ENCODE data around the gene LRRC8D. TPM values are rescaled to one million over a fixed set of nuclear protein-coding genes. Genes with fewer than 3 reads are reported as not detected.
A peak's percentile ranks its signal among the peaks of the same experiment; 100 is the strongest.

Gene LRRC8D
- total and polyA plus RNA-seq, 2 of the 4 experiments (the other 2 are of a cell fraction) = 34.1 to 35.3 TPM

GRCh38 chr1:89922911-89923310, 102.1 kb downstream of the LRRC8D start:
- Histone ChIP-seq H3K23ac (ENCODE audit: low read depth, low read length) (no peak overlapping the region), H3K56ac (ENCODE audit: extremely low read depth, insufficient read depth, low read length) (no peak overlapping the region), H3K27me3 (ENCODE audit: control insufficient read depth, insufficient read depth, low read length) (no peaks in the 10 kb centered on the region), H3K4ac (ENCODE audit: low read depth, low read length) (no peak overlapping the region), H4K8ac (ENCODE audit: low read depth in 2 of 2, low read length in 2 of 2) (no peak overlapping the region), H3K27ac (ENCODE audit: insufficient read depth, low read length) (no peak overlapping the region), H2AK9ac (replicated peaks; ENCODE audit: low read depth, low read length, poor library complexity) (no peak overlapping the region), H3K9me3 (ENCODE audit: control insufficient read depth, insufficient read depth, low read length) (no peaks in the 10 kb centered on the region), H3K4me2 (ENCODE audit: low read depth, low read length) (no peak overlapping the region), H3K14ac (replicated peaks; ENCODE audit: low read depth, low read length) (no peak overlapping the region), H3K9ac (ENCODE audit: low read depth, low read length) (no peak overlapping the region), H2BK120ac (ENCODE audit: low read depth, low read length) (no peak overlapping the region), H3K36me3 (ENCODE audit: control insufficient read depth, insufficient read depth, low read length) (peaks cover 1% of the 10 kb centered on the region; the same call in 1 of the 2 replicates), H4K91ac (ENCODE audit: insufficient read depth, low read depth, low read length) (no peak overlapping the region), H2BK20ac (ENCODE audit: low read depth, low read length) (no peak overlapping the region), H2AFZ (replicated peaks; ENCODE audit: low read length, poor library complexity) (no peak overlapping the region), H2BK15ac (ENCODE audit: low read depth, low read length) (no peak overlapping the region), H3K18ac (ENCODE audit: low read depth, low read length) (no peak overlapping the region), H4K5ac (ENCODE audit: low read depth, low read length) (no peak overlapping the region), H2AK5ac (ENCODE audit: low read depth, low read length) (no peak overlapping the region), H2BK5ac (ENCODE audit: low read depth, low read length, poor library complexity, severe bottlenecking) (peak overlapping the region; percentile 30), H3K4me3 (ENCODE audit: insufficient read depth, low read depth, low read length) (no peak overlapping the region), H3K4me1 (ENCODE audit: control insufficient read depth, insufficient read depth, low read length) (no peaks in the 10 kb centered on the region; the same call in 1 of the 2 replicates), H3K9me1 (ENCODE audit: insufficient read depth, low read length) (no peaks in the 10 kb centered on the region), H4K20me1 (ENCODE audit: insufficient read depth, low read length) (no peaks in the 10 kb centered on the region), H3K79me1 (ENCODE audit: low read depth in 1 of 2, low read length in 2 of 2) (peaks cover 27 to 28% of the 10 kb centered on the region in 2 experiments)
- ChIA-PET CTCF (interaction anchor here (0.6 kb wide), 1 partner anchor 561 kb away, joined by 3 read pairs; no protein-coding TSS in a partner anchor), POLR2A (ENCODE audit: unreplicated experiment) (no interaction called here)
- in situ Hi-C loops (cut with MboI; ENCODE audit: low sequenced_read_pairs) = no loop called here
- BruUV-seq (replicated peaks) = no TSS peak
- intact Hi-C loops (cut with micrococcal nuclease) = no loop called here
- no peak for TF ChIP-seq MXI1 (IDR thresholded peaks at IDR 0.05; ENCODE audit: borderline replicate concordance, low read depth, low read length)
- TF ChIP-seq, protein P1, sequence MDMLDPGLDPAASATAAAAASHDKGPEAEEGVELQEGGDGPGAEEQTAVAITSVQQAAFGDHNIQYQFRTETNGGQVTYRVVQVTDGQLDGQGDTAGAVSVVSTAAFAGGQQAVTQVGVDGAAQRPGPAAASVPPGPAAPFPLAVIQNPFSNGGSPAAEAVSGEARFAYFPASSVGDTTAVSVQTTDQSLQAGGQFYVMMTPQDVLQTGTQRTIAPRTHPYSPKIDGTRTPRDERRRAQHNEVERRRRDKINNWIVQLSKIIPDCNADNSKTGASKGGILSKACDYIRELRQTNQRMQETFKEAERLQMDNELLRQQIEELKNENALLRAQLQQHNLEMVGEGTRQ (IDR thresholded peaks at IDR 0.05; ENCODE audit: low read depth, low read length) = no peak
- no peak for TF ChIP-seq NFE2L2 (IDR thresholded peaks at IDR 0.05; ENCODE audit: low read depth, low read length)
- TF ChIP-seq CHD1 (IDR thresholded peaks at IDR 0.05; ENCODE audit: low read depth, low read length) = no peak
- TF ChIP-seq RCOR1 (IDR thresholded peaks at IDR 0.05; ENCODE audit: insufficient replicate concordance, low read length) = no peak
- TF ChIP-seq CTCF (conservative IDR thresholded peaks at IDR 0.05; ENCODE audit: low read depth, low read length) = no peak
- TF ChIP-seq MAZ (IDR thresholded peaks at IDR 0.05; ENCODE audit: borderline replicate concordance, low read depth, low read length) = no peak
- TF ChIP-seq SMC3 (IDR thresholded peaks at IDR 0.05; ENCODE audit: low read depth, low read length) = no peak
- no peak for TF ChIP-seq RFX5 (IDR thresholded peaks at IDR 0.05; ENCODE audit: low read depth, low read length)
- no peak for TF ChIP-seq FOS (IDR thresholded peaks at IDR 0.05; ENCODE audit: low read depth, low read length)
- no peak for TF ChIP-seq MAFK (IDR thresholded peaks at IDR 0.05; ENCODE audit: low read depth, low read length)
- no peak for TF ChIP-seq RAD21 (IDR thresholded peaks at IDR 0.05; ENCODE audit: low read length)
- TF ChIP-seq POLR2A (IDR thresholded peaks at IDR 0.05; ENCODE audit: low read depth, low read length) = no peak
- no peak for TF ChIP-seq CEBPB (IDR thresholded peaks at IDR 0.05; ENCODE audit: low read depth, low read length)
- TF ChIP-seq, protein P2, sequence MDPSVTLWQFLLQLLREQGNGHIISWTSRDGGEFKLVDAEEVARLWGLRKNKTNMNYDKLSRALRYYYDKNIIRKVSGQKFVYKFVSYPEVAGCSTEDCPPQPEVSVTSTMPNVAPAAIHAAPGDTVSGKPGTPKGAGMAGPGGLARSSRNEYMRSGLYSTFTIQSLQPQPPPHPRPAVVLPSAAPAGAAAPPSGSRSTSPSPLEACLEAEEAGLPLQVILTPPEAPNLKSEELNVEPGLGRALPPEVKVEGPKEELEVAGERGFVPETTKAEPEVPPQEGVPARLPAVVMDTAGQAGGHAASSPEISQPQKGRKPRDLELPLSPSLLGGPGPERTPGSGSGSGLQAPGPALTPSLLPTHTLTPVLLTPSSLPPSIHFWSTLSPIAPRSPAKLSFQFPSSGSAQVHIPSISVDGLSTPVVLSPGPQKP (IDR thresholded peaks at IDR 0.05; ENCODE audit: borderline replicate concordance, low read depth, low read length) = no peak
- no peak for TF ChIP-seq BHLHE40 (IDR thresholded peaks at IDR 0.05; ENCODE audit: low read depth, low read length)
- no peak for DNase-seq
- dilution Hi-C loops (cut with HindIII; ENCODE audit: low sequenced_read_pairs, unreplicated experiment) = no loop called here
- no peak for ATAC-seq (ENCODE audit: low read depth)
- WGBS, 2 experiments (ENCODE audit: extremely low coverage in 2 of 2, insufficient read length in 1 of 2) = no CpG with 5 or more reads among the region's 2 CpGs
